Measurements from ENCODE around the gene TUBA3C. TPM values are rescaled to one million over a fixed set of nuclear protein-coding genes. Genes with fewer than 3 reads are reported as not detected.

TUBA3C gene
- total and polyA plus RNA-seq, 12 donors = not detected

DNA sequence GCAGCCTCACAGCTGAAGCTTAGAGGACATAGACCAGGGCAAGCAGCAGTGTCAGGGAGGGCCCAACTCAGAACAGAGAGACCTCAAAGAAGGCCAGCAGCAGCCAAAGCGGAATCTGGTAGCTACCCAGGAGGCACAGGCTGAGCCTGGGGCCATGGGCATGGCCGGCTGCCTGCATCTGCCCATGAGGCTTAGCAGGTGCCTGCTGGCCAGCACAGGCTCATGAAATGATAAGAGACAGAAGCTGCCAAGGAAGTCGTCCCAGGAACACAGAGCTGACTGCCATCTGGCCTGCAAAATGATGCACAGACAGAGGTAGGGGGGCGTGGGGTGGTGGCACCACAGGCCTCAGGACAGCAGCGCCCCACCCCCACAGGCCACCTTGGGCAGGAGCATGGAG, 29.2 kb downstream of the TUBA3C start:
- H3K4me3 ChIP-seq = no peak overlapping the region
- DNase-seq = peak in 1 of 7 donors; percentile 68
- H3K27ac ChIP-seq = no peak overlapping the region
- no peak for TF ChIP-seq POLR2A (IDR thresholded peaks at IDR 0.05)
- TF ChIP-seq, protein P1, sequence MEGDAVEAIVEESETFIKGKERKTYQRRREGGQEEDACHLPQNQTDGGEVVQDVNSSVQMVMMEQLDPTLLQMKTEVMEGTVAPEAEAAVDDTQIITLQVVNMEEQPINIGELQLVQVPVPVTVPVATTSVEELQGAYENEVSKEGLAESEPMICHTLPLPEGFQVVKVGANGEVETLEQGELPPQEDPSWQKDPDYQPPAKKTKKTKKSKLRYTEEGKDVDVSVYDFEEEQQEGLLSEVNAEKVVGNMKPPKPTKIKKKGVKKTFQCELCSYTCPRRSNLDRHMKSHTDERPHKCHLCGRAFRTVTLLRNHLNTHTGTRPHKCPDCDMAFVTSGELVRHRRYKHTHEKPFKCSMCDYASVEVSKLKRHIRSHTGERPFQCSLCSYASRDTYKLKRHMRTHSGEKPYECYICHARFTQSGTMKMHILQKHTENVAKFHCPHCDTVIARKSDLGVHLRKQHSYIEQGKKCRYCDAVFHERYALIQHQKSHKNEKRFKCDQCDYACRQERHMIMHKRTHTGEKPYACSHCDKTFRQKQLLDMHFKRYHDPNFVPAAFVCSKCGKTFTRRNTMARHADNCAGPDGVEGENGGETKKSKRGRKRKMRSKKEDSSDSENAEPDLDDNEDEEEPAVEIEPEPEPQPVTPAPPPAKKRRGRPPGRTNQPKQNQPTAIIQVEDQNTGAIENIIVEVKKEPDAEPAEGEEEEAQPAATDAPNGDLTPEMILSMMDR (IDR thresholded peaks at IDR 0.05) = no peak
- H3K36me3 ChIP-seq (replicated peaks in 1 of 2) = no peaks in the 10 kb centered on the region
- H3K27me3 ChIP-seq = no peaks in the 10 kb centered on the region
- H3K4me1 ChIP-seq (replicated peaks in 1 of 2) = no peaks in the 10 kb centered on the region
- no peaks in the 10 kb centered on the region for H3K9me3 ChIP-seq (replicated peaks in 1 of 3)
- intact Hi-C loops (cut with DNase I) = no loop called here
- WGBS, 4 donors = 41 to 69% (median 52%) methylated on average over 4 to 5 of the region's 5 CpGs

DNA sequence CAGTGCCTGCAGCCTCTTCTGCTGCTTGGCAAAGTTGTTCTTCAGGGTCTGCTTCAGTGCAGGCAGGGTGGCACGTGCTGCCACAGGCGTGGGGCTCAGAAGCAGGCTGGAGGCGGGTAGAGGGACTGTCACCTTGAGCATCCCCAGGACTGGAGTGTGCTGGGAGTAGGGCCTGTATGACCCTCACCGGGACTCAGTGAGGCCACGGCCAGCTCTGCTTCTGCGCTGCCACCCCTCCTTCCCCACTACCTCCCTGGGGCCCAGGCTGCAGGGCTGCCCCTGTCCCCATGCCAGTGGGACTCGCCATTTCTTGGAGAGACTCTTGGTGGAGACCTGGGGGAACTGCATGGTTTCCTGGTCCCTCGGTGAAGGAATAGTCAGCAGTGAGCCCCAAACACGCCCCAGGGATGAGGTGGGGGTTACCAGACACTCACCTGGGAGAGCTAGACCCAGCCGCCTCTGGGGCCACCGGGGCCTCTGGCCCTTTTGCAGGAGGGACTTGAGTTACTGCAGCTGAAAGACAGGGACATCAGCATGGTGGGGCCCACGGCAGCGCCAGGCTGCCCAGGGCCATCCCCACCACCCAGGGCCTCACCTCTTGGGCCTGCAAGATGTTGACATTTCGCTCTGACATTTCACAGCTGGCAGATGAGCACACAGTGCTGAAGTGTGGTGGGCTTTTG, 29.9 kb downstream of the TUBA3C start:
- Histone ChIP-seq H3K9me3 (replicated peaks in 1 of 3) (no peaks in the 10 kb centered on the region), H3K27ac (no peak overlapping the region), H3K4me3 (no peak overlapping the region), H3K36me3 (replicated peaks in 1 of 2) (no peaks in the 10 kb centered on the region), H3K4me1 (replicated peaks in 1 of 2) (no peaks in the 10 kb centered on the region), H3K27me3 (no peaks in the 10 kb centered on the region)
- intact Hi-C loops (cut with DNase I) = no loop called here
- DNase-seq = peak in 1 of 7 donors; percentile 30
- 77 to 86% (median 81%) methylated on average over 6 to 14 of the region's 14 CpGs for WGBS, 4 donors
- TF ChIP-seq POLR2A (IDR thresholded peaks at IDR 0.05) = no peak
- TF ChIP-seq, protein P1 (IDR thresholded peaks at IDR 0.05) = no peak

DNA sequence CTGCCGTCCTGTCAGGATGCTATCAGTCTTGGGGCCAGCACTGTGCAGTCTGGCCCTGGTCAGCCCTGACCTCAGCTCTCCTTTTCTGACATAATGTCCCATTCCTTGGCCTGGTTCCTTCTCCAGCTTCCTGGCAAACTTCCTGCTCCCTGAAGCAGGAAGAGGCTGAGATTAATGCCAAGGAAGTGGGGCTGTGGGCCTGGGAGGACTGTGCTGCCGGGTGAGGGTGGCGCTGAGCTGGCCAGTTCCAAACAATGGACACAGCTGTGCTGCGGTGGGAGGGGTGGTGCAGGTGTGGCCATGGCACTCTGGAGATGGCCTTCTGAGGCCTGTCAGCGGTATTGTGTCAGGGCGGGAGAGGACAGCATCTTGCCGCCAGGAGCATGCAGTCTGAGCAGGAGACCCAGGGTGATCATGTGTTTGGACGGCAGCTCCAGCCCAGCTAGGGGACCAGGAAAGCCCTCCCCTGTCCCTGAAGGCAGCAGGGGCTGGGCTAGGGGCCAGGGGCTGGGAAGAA, 30.9 kb downstream of the TUBA3C start:
- peak in 6 of 7 donors; percentile 18 to 70 (median 28) for DNase-seq
- Histone ChIP-seq H3K27me3 (no peaks in the 10 kb centered on the region), H3K9me3 (replicated peaks in 1 of 3) (no peaks in the 10 kb centered on the region), H3K27ac (peak overlapping the region in 1 of 5 donors; percentile 22), H3K4me3 (no peak overlapping the region), H3K4me1 (replicated peaks in 1 of 2) (no peaks in the 10 kb centered on the region), H3K36me3 (replicated peaks in 1 of 2) (no peaks in the 10 kb centered on the region)
- TF ChIP-seq POLR2A (IDR thresholded peaks at IDR 0.05) = no peak
- TF ChIP-seq, protein P1 (IDR thresholded peaks at IDR 0.05) = no peak
- WGBS, 4 donors = 62 to 79% (median 74%) methylated on average over 8 of the region's 8 CpGs
- intact Hi-C loops (cut with DNase I) = no loop called here

DNA sequence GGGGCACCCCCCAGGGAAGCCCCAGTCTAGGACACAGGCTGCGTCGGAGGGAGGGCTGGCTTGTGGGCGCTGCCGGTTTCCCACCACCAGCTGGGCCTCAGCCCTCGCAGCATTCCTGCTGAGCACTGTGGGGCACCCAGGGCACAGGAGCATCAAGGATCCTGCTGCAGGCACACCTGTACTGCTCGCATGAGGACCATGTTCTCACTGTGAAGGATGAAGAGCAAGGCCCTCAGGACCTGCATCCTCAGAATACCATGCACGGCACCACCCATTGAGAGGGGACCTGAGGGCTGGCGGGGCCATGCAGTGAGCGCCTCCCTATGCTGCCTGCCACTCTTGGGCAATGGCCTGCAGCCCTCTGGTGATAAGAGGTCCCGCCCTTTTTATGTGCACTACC, 31.4 kb downstream of the TUBA3C start:
- WGBS, 4 donors = 62 to 78% (median 73%) methylated on average over 5 to 10 of the region's 10 CpGs
- no peak for DNase-seq
- Histone ChIP-seq H3K27ac (no peak overlapping the region), H3K4me3 (no peak overlapping the region), H3K27me3 (no peaks in the 10 kb centered on the region), H3K4me1 (replicated peaks in 1 of 2) (no peaks in the 10 kb centered on the region), H3K9me3 (replicated peaks in 1 of 3) (no peaks in the 10 kb centered on the region), H3K36me3 (replicated peaks in 1 of 2) (no peaks in the 10 kb centered on the region)
- no peak for TF ChIP-seq POLR2A (IDR thresholded peaks at IDR 0.05)
- TF ChIP-seq, protein P1 (IDR thresholded peaks at IDR 0.05) = no peak
- intact Hi-C loops (cut with DNase I) = no loop called here
